HepG2 (cell line): Measurements from ENCODE around the gene TTBK1. TPM values are rescaled to one million over a fixed set of nuclear protein-coding genes. Genes with fewer than 3 reads are reported as not detected.

Experiments used
- BRD4 ChIP-seq: sonication (generic); formaldehyde crosslinking; IDR thresholded peaks from 2 replicates; pipeline ENCODE4 v1.4.0; 2020; ENCODE audit warnings: missing genetic modification reagents
- CBFB ChIP-seq: sonication (generic); formaldehyde crosslinking; IDR thresholded peaks from 2 replicates; pipeline ENCODE4 v1.4.0; 2020; ENCODE audit warnings: missing genetic modification reagents
- CBX5 ChIP-seq: sonication (generic); formaldehyde crosslinking; IDR thresholded peaks from 2 replicates; pipeline ENCODE4 v1.4.0; 2020; ENCODE audit warnings: missing genetic modification reagents, borderline replicate concordance
- CEBPB ChIP-seq: IDR thresholded peaks from 2 replicates; pipeline ENCODE4 v1.6.1; 2011; ENCODE audit warnings: low read depth, low read length, improper control_type of control experiment, borderline replicate concordance
- KDM5B ChIP-seq: sonication (generic); formaldehyde crosslinking; IDR thresholded peaks from 2 replicates; pipeline ENCODE4 v1.4.0; 2020; ENCODE audit warnings: missing genetic modification reagents, mild to moderate bottlenecking, borderline replicate concordance
- MAF1 ChIP-seq: sonication (generic); formaldehyde crosslinking; IDR thresholded peaks from 2 replicates; pipeline ENCODE4 v1.5.0; 2020; ENCODE audit warnings: missing genetic modification reagents, borderline replicate concordance
- NFATC3 ChIP-seq: sonication (generic); formaldehyde crosslinking; IDR thresholded peaks from 2 replicates; pipeline ENCODE4 v1.5.1; 2020; ENCODE audit warnings: mild to moderate bottlenecking, missing genetic modification reagents
- NR2F6 ChIP-seq, 2 experiments: IDR thresholded peaks; 2 replicates each; pipeline ENCODE4 v1.6.1; 2016; ENCODE audit warnings: antibody characterized with exemption in 1 of 2, mild to moderate bottlenecking in 1 of 2
- PHF8 ChIP-seq: sonication (generic); formaldehyde crosslinking; IDR thresholded peaks from 2 replicates; pipeline ENCODE4 v1.5.0; 2020; ENCODE audit warnings: missing genetic modification reagents
- TRIM22 ChIP-seq: fragments of 450-650 bp; IDR thresholded peaks from 2 replicates; pipeline ENCODE4 v1.6.1; 2017
- ZIK1 ChIP-seq: sonication (generic); formaldehyde crosslinking; IDR thresholded peaks from 2 replicates; pipeline ENCODE4 v1.5.0; 2020; ENCODE audit warnings: mild to moderate bottlenecking, low read depth, missing genetic modification reagents, borderline replicate concordance
- ZNF17 ChIP-seq: sonication (generic); formaldehyde crosslinking; IDR thresholded peaks from 2 replicates; pipeline ENCODE4 v1.5.0; 2020; ENCODE audit warnings: mild to moderate bottlenecking, missing genetic modification reagents
- ZNF230 ChIP-seq: sonication (generic); formaldehyde crosslinking; IDR thresholded peaks from 2 replicates; pipeline ENCODE4 v1.4.0; 2020; ENCODE audit warnings: mild to moderate bottlenecking, missing genetic modification reagents
- ZNF235 ChIP-seq: sonication (generic); formaldehyde crosslinking; IDR thresholded peaks from 2 replicates; pipeline ENCODE4 v1.8.1; 2023; ENCODE audit warnings: mild to moderate bottlenecking, missing genetic modification reagents, borderline replicate concordance
- ZNF572 ChIP-seq: sonication (generic); formaldehyde crosslinking; IDR thresholded peaks from 2 replicates; pipeline ENCODE4 v1.5.1; 2020; ENCODE audit warnings: mild to moderate bottlenecking, missing genetic modification reagents
- ZNF616 ChIP-seq: sonication (generic); formaldehyde crosslinking; IDR thresholded peaks from 2 replicates; pipeline ENCODE4 v1.5.0; 2020; ENCODE audit warnings: low read depth, mild to moderate bottlenecking, missing genetic modification reagents
- ZNF639 ChIP-seq: conservative IDR thresholded peaks from 2 replicates; pipeline ENCODE4 v1.6.1; 2018; ENCODE audit warnings: missing genetic modification reagents
- ZNF660 ChIP-seq: sonication (generic); formaldehyde crosslinking; IDR thresholded peaks from 2 replicates; pipeline ENCODE4 v1.5.1; 2020; ENCODE audit warnings: mild to moderate bottlenecking, low read depth, missing genetic modification reagents, borderline replicate concordance
- polyA plus RNA-seq, 8 experiments: library from polyadenylated mRNA; depleted of rRNA in 3 of 8; stranded (reverse) in 7 of 8; unstranded in 1 of 8; fragments of >200 nt; fragmentation: Illumina TruSeq in 4 of 8; extraction: Trizol in 4 of 8; gene quantifications; 2 replicates each; pipeline versions ENCODE4 v1.2.1 to v1.2.3, GENCODE V29; 2011 to 2016; ENCODE audit warnings: low read depth in 4 of 8, missing spikeins in 1 of 8, mixed read lengths in 1 of 8; ENCODE audit not compliant: insufficient read depth in 1 of 8
- total RNA-seq, 5 experiments: library from RNA; depleted of rRNA; stranded (reverse); fragments of >200 nt; fragmentation: Illumina TruSeq; extraction: Trizol; gene quantifications; 2 replicates each; pipeline ENCODE4 v1.2.3, GENCODE V29; 2016; ENCODE audit warnings: low read depth in 1 of 5
- TF ChIP-seq, protein P1 (sequence below), 2 experiments: sonication (generic) in 1 of 2; formaldehyde crosslinking in 1 of 2; IDR thresholded peaks; 2 replicates each; pipeline versions ENCODE4 v1.6.1 to v1.9.0; 2014 to 2022; ENCODE audit warnings: antibody characterized with exemption in 1 of 2, borderline replicate concordance in 1 of 2, inconsistent platforms in 1 of 2, low read depth in 1 of 2, missing genetic modification reagents in 1 of 2
- TF ChIP-seq, protein P2 (sequence below): sonication (generic); formaldehyde crosslinking; IDR thresholded peaks from 2 replicates; pipeline ENCODE4 v1.8.1; 2023; ENCODE audit warnings: mild to moderate bottlenecking, missing genetic modification reagents

TTBK1 gene
- total and polyA plus RNA-seq, 2 of the 13 experiments (the other 11 are each of a cell fraction or from before 2014, with no cell fraction given), result 0.24 to 0.33 TPM

- TF ChIP-seq, protein P1, sequence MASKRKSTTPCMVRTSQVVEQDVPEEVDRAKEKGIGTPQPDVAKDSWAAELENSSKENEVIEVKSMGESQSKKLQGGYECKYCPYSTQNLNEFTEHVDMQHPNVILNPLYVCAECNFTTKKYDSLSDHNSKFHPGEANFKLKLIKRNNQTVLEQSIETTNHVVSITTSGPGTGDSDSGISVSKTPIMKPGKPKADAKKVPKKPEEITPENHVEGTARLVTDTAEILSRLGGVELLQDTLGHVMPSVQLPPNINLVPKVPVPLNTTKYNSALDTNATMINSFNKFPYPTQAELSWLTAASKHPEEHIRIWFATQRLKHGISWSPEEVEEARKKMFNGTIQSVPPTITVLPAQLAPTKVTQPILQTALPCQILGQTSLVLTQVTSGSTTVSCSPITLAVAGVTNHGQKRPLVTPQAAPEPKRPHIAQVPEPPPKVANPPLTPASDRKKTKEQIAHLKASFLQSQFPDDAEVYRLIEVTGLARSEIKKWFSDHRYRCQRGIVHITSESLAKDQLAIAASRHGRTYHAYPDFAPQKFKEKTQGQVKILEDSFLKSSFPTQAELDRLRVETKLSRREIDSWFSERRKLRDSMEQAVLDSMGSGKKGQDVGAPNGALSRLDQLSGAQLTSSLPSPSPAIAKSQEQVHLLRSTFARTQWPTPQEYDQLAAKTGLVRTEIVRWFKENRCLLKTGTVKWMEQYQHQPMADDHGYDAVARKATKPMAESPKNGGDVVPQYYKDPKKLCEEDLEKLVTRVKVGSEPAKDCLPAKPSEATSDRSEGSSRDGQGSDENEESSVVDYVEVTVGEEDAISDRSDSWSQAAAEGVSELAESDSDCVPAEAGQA (IDR thresholded peaks at IDR 0.05; ENCODE audit: low read depth), result 0 out of 2 replicates have a peak, but pooled peaks have one; percentile 11
- TF ChIP-seq, protein P1 (CRISPR knock-in tag; IDR thresholded peaks at IDR 0.05; ENCODE audit: borderline replicate concordance), result no peak
- TF ChIP-seq ZNF572 (CRISPR knock-in tag) (no peak), MAF1 (CRISPR knock-in tag) (no peak), ZNF230 (CRISPR knock-in tag) (no peak), BRD4 (CRISPR knock-in tag) (no peak; the same call in 1 of the 2 replicates), TRIM22 (no peak), ZNF235 (CRISPR knock-in tag) (peak; percentile 66; the same call in 1 of the 2 replicates), KDM5B (CRISPR knock-in tag) (peak; percentile 60; the same call in 1 of the 2 replicates), CBX5 (CRISPR knock-in tag) (no peak), ZNF616 (CRISPR knock-in tag) (no peak), ZNF639 (no peak), PHF8 (no peak), NR2F6 (IDR thresholded peaks at IDR 0.05) (no peak), NR2F6 (CRISPR knock-in tag; IDR thresholded peaks at IDR 0.05) (no peak), ZIK1 (CRISPR knock-in tag) (no peak), NFATC3 (no peak), CEBPB (no peak), CBFB (CRISPR knock-in tag) (no peak), ZNF17 (CRISPR knock-in tag) (no peak), ZNF660 (CRISPR knock-in tag) (no peak)
- TF ChIP-seq, protein P2, sequence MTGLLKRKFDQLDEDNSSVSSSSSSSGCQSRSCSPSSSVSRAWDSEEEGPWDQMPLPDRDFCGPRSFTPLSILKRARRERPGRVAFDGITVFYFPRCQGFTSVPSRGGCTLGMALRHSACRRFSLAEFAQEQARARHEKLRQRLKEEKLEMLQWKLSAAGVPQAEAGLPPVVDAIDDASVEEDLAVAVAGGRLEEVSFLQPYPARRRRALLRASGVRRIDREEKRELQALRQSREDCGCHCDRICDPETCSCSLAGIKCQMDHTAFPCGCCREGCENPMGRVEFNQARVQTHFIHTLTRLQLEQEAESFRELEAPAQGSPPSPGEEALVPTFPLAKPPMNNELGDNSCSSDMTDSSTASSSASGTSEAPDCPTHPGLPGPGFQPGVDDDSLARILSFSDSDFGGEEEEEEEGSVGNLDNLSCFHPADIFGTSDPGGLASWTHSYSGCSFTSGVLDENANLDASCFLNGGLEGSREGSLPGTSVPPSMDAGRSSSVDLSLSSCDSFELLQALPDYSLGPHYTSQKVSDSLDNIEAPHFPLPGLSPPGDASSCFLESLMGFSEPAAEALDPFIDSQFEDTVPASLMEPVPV, result no peak
These were observed 34.0 kb downstream of the TTBK1 start (continued) for GRCh38 chr6:43277306-43277642.
